CD4-positive, alpha-beta memory T cell (primary cell): ENCODE results near the gene CNTN5. TPM values are rescaled to one million over a fixed set of nuclear protein-coding genes. Genes with fewer than 3 reads are reported as not detected.

Experiments used
- CTCF ChIA-PET: fragments of 350-600 bp; sonication (Branson Sonifier 250); formaldehyde crosslinking; loops from one replicate; lab custom pipeline; 2021; ENCODE audit warnings: inconsistent platforms; ENCODE audit not compliant: partially characterized antibody; lab: Charles Lee
- POLR2A ChIA-PET: fragments of 350-600 bp; sonication (Branson Sonifier 250); formaldehyde crosslinking; loops from one replicate; lab custom pipeline; 2021; ENCODE audit not compliant: partially characterized antibody; lab: Charles Lee
- DNase-seq, 5 donors: peaks; one replicate each; pipeline versions ENCODE4 v3.0.0 to v3.0.0-alpha.2; 2020 to 2022; ENCODE audit warnings: mixed read lengths in 1 of 5
- H3K27ac ChIP-seq: one replicate; pipeline ENCODE4 v1.7.0; 2013; ENCODE audit warnings: low read depth, low read length
- H3K27me3 ChIP-seq: 2 replicates; pipeline ENCODE4 v1.7.0; 2013; ENCODE audit warnings: mild to moderate bottlenecking, low read length, moderate library complexity; ENCODE audit not compliant: insufficient read depth
- H3K36me3 ChIP-seq: 2 replicates; pipeline ENCODE4 v1.7.0; 2013; ENCODE audit warnings: mild to moderate bottlenecking, low read length, moderate library complexity; ENCODE audit not compliant: insufficient read depth
- H3K4me1 ChIP-seq: 2 replicates; pipeline ENCODE4 v1.7.0; 2013; ENCODE audit warnings: mild to moderate bottlenecking, low read length, moderate library complexity; ENCODE audit not compliant: insufficient read depth
- H3K4me3 ChIP-seq, 2 donors: one replicate each; pipeline ENCODE4 v1.7.0; 2013; ENCODE audit warnings: low read length in 2 of 2, mild to moderate bottlenecking in 1 of 2
- H3K9me3 ChIP-seq, 2 donors: one replicate each; pipeline ENCODE4 v1.7.0; 2013; ENCODE audit warnings: low read length in 2 of 2, control low read depth in 1 of 2; ENCODE audit not compliant: control insufficient read depth in 1 of 2
- H3K27ac Mint-ChIP-seq, 7 donors: one replicate each; pipeline ENCODE4 v1.8.0; 2020 to 2021; ENCODE audit warnings: mixed read lengths in 7 of 7, mild to moderate bottlenecking in 6 of 7, inconsistent platforms in 3 of 7, moderate library complexity in 3 of 7
- H3K27me3 Mint-ChIP-seq, 2 donors: one replicate each; pipeline ENCODE4 v1.8.0; 2020 to 2021; ENCODE audit warnings: mixed read lengths in 2 of 2
- H3K36me3 Mint-ChIP-seq, 2 donors: one replicate each; pipeline ENCODE4 v1.8.0; 2020 to 2021; ENCODE audit warnings: mixed read lengths in 2 of 2, inconsistent platforms in 1 of 2, mild to moderate bottlenecking in 1 of 2
- H3K4me1 Mint-ChIP-seq, 4 donors: one replicate each; pipeline ENCODE4 v1.8.0; 2020 to 2021; ENCODE audit warnings: mixed read lengths in 4 of 4, mild to moderate bottlenecking in 1 of 4
- H3K4me3 Mint-ChIP-seq, 8 donors: one replicate each; pipeline ENCODE4 v1.8.0; 2020 to 2021; ENCODE audit warnings: mixed read lengths in 8 of 8, mild to moderate bottlenecking in 7 of 8, moderate library complexity in 6 of 8, inconsistent platforms in 3 of 8
- H3K9me3 Mint-ChIP-seq, 8 donors: one replicate each; pipeline ENCODE4 v1.8.0; 2020 to 2021; ENCODE audit warnings: mixed read lengths in 8 of 8, mild to moderate bottlenecking in 5 of 8, inconsistent platforms in 3 of 8, moderate library complexity in 1 of 8
- intact Hi-C: fragments of 100-400 bp; cut with micrococcal nuclease; formaldehyde crosslinking; loops from one replicate; pipeline ENCODE4 v1.15.1; 2023
- polyA plus RNA-seq, 2 donors: library from polyadenylated mRNA; unstranded; fragments of 300-500 nt; fragmentation: Illumina TruSeq; gene quantifications; one replicate each; pipeline ENCODE4 v1.2.3, GENCODE V29; 2021
- total RNA-seq, 2 experiments: library from RNA; stranded (reverse); gene quantifications; one replicate each; pipeline ENCODE4 v1.2.3, GENCODE V29; 2021

CNTN5 gene
- total and polyA plus RNA-seq, 4 experiments from 2014 or later = not detected

- H3K9me3 ChIP-seq = no peaks in the 10 kb centered on the region
- no peaks in the 10 kb centered on the region for H3K27me3 ChIP-seq
- Mint-ChIP-seq H3K4me3 (no peak overlapping the region), H3K27ac (no peak overlapping the region), H3K27me3 (no peaks in the 10 kb centered on the region), H3K4me1 (no peaks in the 10 kb centered on the region), H3K36me3 (no peaks in the 10 kb centered on the region), H3K9me3 (peaks cover 0 to 17% (median 12%) of the 10 kb centered on the region in 8 donors)
- ChIA-PET POLR2A (no interaction called here), CTCF (no interaction called here)
- H3K4me3 ChIP-seq = no peak overlapping the region
- intact Hi-C loops = no loop called here
- H3K36me3 ChIP-seq = no peaks in the 10 kb centered on the region
- no peaks in the 10 kb centered on the region for H3K4me1 ChIP-seq
- no peak for DNase-seq
- no peak overlapping the region for H3K27ac ChIP-seq
These were observed 219.7 kb downstream of the CNTN5 start for GRCh38 chr11:99240192-99241030.

DNA sequence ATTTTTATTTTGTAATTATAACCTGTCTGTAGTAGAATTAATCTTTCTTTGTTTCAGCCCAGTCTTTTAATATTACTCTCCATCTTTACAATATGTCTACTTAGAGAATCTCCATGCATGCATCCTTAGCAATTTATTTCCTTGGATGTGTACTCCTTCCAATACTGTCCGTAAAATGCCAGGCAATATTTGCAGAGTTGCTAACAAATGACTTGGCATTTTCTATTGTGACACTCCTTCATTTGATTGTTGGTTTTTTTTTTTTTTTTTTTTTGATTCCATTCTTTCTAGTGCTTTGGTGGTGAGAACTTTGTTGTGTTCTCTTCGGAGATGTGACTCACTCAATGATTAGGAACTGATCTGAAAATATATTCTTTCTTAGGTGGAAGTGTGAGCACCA, 220.3 kb downstream of the CNTN5 start:
- Mint-ChIP-seq H3K36me3 (no peaks in the 10 kb centered on the region), H3K9me3 (peaks cover 0 to 21% (median 12%) of the 10 kb centered on the region in 8 donors), H3K4me3 (no peak overlapping the region), H3K4me1 (no peaks in the 10 kb centered on the region), H3K27ac (no peak overlapping the region), H3K27me3 (no peaks in the 10 kb centered on the region)
- no peaks in the 10 kb centered on the region for H3K36me3 ChIP-seq
- no peaks in the 10 kb centered on the region for H3K4me1 ChIP-seq
- H3K27me3 ChIP-seq = no peaks in the 10 kb centered on the region
- DNase-seq = no peak
- H3K4me3 ChIP-seq = no peak overlapping the region
- CTCF ChIA-PET = no interaction called here
- intact Hi-C loops = no loop called here
- H3K27ac ChIP-seq = no peak overlapping the region
- POLR2A ChIA-PET = no interaction called here
- H3K9me3 ChIP-seq = no peaks in the 10 kb centered on the region

DNA sequence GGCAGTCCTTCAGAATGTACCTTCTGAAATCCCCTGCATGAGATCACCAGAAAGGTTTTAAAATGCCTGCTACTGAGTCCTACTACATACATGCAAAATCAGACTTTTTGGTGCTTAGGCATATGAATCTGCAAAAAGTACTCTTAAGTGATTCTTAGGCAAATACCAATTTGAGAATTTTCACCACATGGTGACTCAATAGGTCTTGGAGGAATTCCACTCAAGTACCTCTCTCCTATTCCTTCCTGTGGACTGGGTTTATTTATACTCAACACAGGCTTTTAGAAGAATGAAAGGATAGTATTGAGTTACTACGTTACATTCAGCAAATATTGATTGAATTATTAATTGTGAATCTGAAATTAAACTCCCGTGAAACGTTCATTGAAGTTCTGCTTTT, 223.9 kb downstream of the CNTN5 start:
- Mint-ChIP-seq H3K27ac (no peak overlapping the region), H3K9me3 (peaks cover 0 to 21% (median 9%) of the 10 kb centered on the region in 8 donors), H3K4me1 (no peaks in the 10 kb centered on the region), H3K27me3 (no peaks in the 10 kb centered on the region), H3K4me3 (no peak overlapping the region), H3K36me3 (no peaks in the 10 kb centered on the region)
- intact Hi-C loops = no loop called here
- no peaks in the 10 kb centered on the region for H3K9me3 ChIP-seq
- no peaks in the 10 kb centered on the region for H3K36me3 ChIP-seq
- no peaks in the 10 kb centered on the region for H3K4me1 ChIP-seq
- ChIA-PET POLR2A (no interaction called here), CTCF (no interaction called here)
- H3K4me3 ChIP-seq = no peak overlapping the region
- DNase-seq = no peak
- no peak overlapping the region for H3K27ac ChIP-seq
- H3K27me3 ChIP-seq = no peaks in the 10 kb centered on the region

GRCh38 chr11:99246199-99246598, 225.4 kb downstream of the CNTN5 start:
- POLR2A ChIA-PET = no interaction called here
- Mint-ChIP-seq H3K4me1 (no peaks in the 10 kb centered on the region), H3K4me3 (no peak overlapping the region), H3K27ac (no peak overlapping the region), H3K9me3 (peaks cover 0 to 14% (median 6%) of the 10 kb centered on the region in 8 donors), H3K27me3 (no peaks in the 10 kb centered on the region), H3K36me3 (no peaks in the 10 kb centered on the region)
- Histone ChIP-seq H3K27me3 (no peaks in the 10 kb centered on the region), H3K27ac (no peak overlapping the region), H3K36me3 (no peaks in the 10 kb centered on the region), H3K4me3 (no peak overlapping the region), H3K4me1 (no peaks in the 10 kb centered on the region), H3K9me3 (no peaks in the 10 kb centered on the region)
- DNase-seq = no peak
- CTCF ChIA-PET = no interaction called here
- intact Hi-C loops = no loop called here

GRCh38 chr11:99256614-99257013, 235.9 kb downstream of the CNTN5 start:
- Mint-ChIP-seq H3K27ac (no peak overlapping the region), H3K9me3 (peaks cover 0 to 8% (median 2%) of the 10 kb centered on the region in 8 donors), H3K4me1 (no peaks in the 10 kb centered on the region), H3K36me3 (no peaks in the 10 kb centered on the region), H3K4me3 (no peak overlapping the region), H3K27me3 (no peaks in the 10 kb centered on the region)
- ChIA-PET POLR2A (no interaction called here), CTCF (no interaction called here)
- Histone ChIP-seq H3K4me3 (no peak overlapping the region), H3K4me1 (no peaks in the 10 kb centered on the region), H3K36me3 (no peaks in the 10 kb centered on the region), H3K27me3 (no peaks in the 10 kb centered on the region), H3K9me3 (no peaks in the 10 kb centered on the region), H3K27ac (no peak overlapping the region)
- intact Hi-C loops = no loop called here
- no peak for DNase-seq

- ChIA-PET CTCF (no interaction called here), POLR2A (no interaction called here)
- H3K9me3 Mint-ChIP-seq = peaks cover 0 to 6% (median 0%) of the 10 kb centered on the region in 8 donors
- no peaks in the 10 kb centered on the region for H3K4me1 Mint-ChIP-seq
- Histone ChIP-seq H3K4me3 (no peak overlapping the region), H3K27me3 (no peaks in the 10 kb centered on the region), H3K4me1 (no peaks in the 10 kb centered on the region), H3K27ac (no peak overlapping the region), H3K9me3 (no peaks in the 10 kb centered on the region), H3K36me3 (no peaks in the 10 kb centered on the region)
- H3K27me3 Mint-ChIP-seq = no peaks in the 10 kb centered on the region
- H3K27ac Mint-ChIP-seq = no peak overlapping the region
- H3K4me3 Mint-ChIP-seq = no peak overlapping the region
- intact Hi-C loops = no loop called here
- DNase-seq = no peak
- H3K36me3 Mint-ChIP-seq = no peaks in the 10 kb centered on the region
These were observed 236.4 kb downstream of the CNTN5 start for GRCh38 chr11:99257131-99257530.

- ChIA-PET CTCF (no interaction called here), POLR2A (no interaction called here)
- Mint-ChIP-seq H3K27ac (no peak overlapping the region), H3K36me3 (no peaks in the 10 kb centered on the region), H3K4me1 (no peaks in the 10 kb centered on the region), H3K9me3 (peaks cover 0 to 6% (median 2%) of the 10 kb centered on the region in 8 donors), H3K4me3 (no peak overlapping the region), H3K27me3 (no peaks in the 10 kb centered on the region)
- Histone ChIP-seq H3K27ac (no peak overlapping the region), H3K4me3 (no peak overlapping the region), H3K4me1 (no peaks in the 10 kb centered on the region), H3K27me3 (no peaks in the 10 kb centered on the region), H3K36me3 (no peaks in the 10 kb centered on the region), H3K9me3 (no peaks in the 10 kb centered on the region)
- intact Hi-C loops = no loop called here
- DNase-seq = no peak
These were observed 239.9 kb downstream of the CNTN5 start for GRCh38 chr11:99260696-99261095.
